ENCODE measurements around the gene LMBR1.

DNA sequence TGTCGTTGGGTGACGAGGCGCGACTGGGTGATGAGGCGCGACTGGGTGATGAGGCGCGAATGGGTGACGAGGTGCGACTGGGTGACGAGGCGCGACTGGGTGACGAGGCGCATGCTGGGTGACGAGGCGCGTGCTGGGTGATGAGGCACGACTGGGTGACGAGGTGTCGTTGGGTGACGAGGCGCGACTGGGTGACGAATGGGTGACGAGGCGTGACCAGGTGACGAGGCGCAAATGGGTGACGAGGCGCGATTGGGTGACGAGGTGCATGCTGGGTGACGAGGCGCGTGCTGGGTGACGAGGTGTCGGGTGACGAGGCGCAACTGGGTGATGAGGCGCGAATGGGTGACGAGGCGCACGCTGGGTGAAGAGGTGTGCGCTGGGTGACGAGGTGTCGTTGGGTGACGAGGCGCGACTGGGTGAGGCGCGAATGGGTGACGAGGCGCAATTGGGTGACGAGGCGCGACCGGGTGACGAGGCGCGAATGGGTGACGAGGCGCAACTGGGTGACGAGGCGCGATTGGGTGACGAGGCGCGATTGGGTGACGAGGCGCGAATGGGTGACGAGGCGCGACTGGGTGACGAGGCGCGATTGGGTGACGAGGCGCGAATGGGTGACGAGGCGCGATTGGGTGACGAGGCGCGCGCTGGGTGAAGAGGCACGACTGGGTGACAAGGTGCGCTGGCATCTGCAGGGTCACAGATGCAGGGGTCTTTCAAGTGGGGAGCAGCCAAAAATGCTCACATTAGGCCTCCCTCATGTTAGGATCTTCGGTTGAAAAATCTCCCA is 48.6 kb upstream of the LMBR1 start:
- TF ChIP-seq CTCF (IDR thresholded peaks at IDR 0.05; ENCODE audit: borderline replicate concordance, extremely low read depth, low read length, poor library complexity, severe bottlenecking) (no peak), EZH2 (IDR thresholded peaks at IDR 0.05; ENCODE audit: borderline replicate concordance, low read depth, low read length, severe bottlenecking) (no peak)
